NCI-H1092 treated with DMSO at 0.1 percent for 48 hours (cell line): Measurements from ENCODE around the gene PCF11.

ENCODE experiments used
- DNase-seq: peaks from one replicate; lab custom pipeline; 2025; lab: John Stamatoyannopoulos, UW

The PCF11 gene

GRCh38 chr11:83156144-83156995 lies 561 bp upstream of the PCF11 start:
- DNase-seq: peak; percentile 100

GRCh38 chr11:83157594-83158356 lies 844 bp downstream of the PCF11 start:
- DNase-seq: peak; percentile 55

GRCh38 chr11:83158357-83158786 lies 1.4 kb downstream of the PCF11 start:
- no peak for DNase-seq

- no peak for DNase-seq
Measured at GRCh38 chr11:83158965-83159901, 2.3 kb downstream of the PCF11 start.

- DNase-seq: no peak
Measured at GRCh38 chr11:83159902-83160865, 3.3 kb downstream of the PCF11 start.

GRCh38 chr11:83161610-83162199 lies 4.8 kb downstream of the PCF11 start:
- DNase-seq: no peak

GRCh38 chr11:83162377-83162776 lies 5.4 kb downstream of the PCF11 start:
- no peak for DNase-seq

- no peak for DNase-seq
Measured at GRCh38 chr11:83166193-83166866, 9.4 kb downstream of the PCF11 start.

- DNase-seq: no peak
Measured at GRCh38 chr11:83168756-83169155, 11.8 kb downstream of the PCF11 start.

- no peak for DNase-seq
Measured at GRCh38 chr11:83170865-83171264, 13.9 kb downstream of the PCF11 start.

GRCh38 chr11:83172551-83172950 lies 15.6 kb downstream of the PCF11 start:
- no peak for DNase-seq

GRCh38 chr11:83174008-83174407 lies 17.1 kb downstream of the PCF11 start:
- DNase-seq: no peak

- no peak for DNase-seq
Measured at GRCh38 chr11:83175815-83176214, 18.9 kb downstream of the PCF11 start.

GRCh38 chr11:83181815-83182214 lies 24.9 kb downstream of the PCF11 start:
- no peak for DNase-seq

- no peak for DNase-seq
Measured at GRCh38 chr11:83185767-83186166, 28.8 kb downstream of the PCF11 start.

- no peak for DNase-seq
Measured at GRCh38 chr11:83187465-83187864, 30.5 kb downstream of the PCF11 start.

- DNase-seq: no peak
Measured at GRCh38 chr11:83191491-83191890, 34.6 kb downstream of the PCF11 start.

- DNase-seq: no peak
Measured at GRCh38 chr11:83191986-83192385, 35.1 kb downstream of the PCF11 start.

GRCh38 chr11:83192606-83193245 lies 35.8 kb downstream of the PCF11 start:
- no peak for DNase-seq
